Pancreas (tissue), 10 donors: ENCODE results near the gene PACS1. TPM values are rescaled to one million over a fixed set of nuclear protein-coding genes. Genes with fewer than 3 reads are reported as not detected.
A peak's percentile ranks its signal among the peaks of the same experiment; 100 is the strongest.

Experiments
- ATAC-seq, 4 donors: fragments of 200-7000 bp; cut with Tn5 transposase; one replicate each; pipeline versions ENCODE4 v1.8.0 to v1.9.1; 2020; ENCODE audit warnings: mild to moderate bottlenecking in 4 of 4, moderate library complexity in 4 of 4
- DNase-seq, 6 donors: peaks; one replicate each; pipeline ENCODE4 v3.0.0-alpha.2; 2020
- FAIRE-seq: peaks from 2 replicates; lab custom pipeline; 2012; peaks lifted over from hg19 to GRCh38; lab: Jason Lieb, UNC
- H3K27ac ChIP-seq, 4 donors: fragments of 200-600 bp; sonication (generic); 1 replicate in 3 of 4; 2 replicates in 1 of 4; pipeline versions ENCODE4 v1.5.0 to v1.8.0; 2020
- H3K27me3 ChIP-seq, 4 donors: fragments of 200-600 bp; one replicate each; pipeline ENCODE4 v1.8.0; 2021
- H3K36me3 ChIP-seq, 3 donors: fragments of 200-600 bp; sonication (generic) in 1 of 3; one replicate each; pipeline versions ENCODE4 v1.5.0 to v1.8.0; 2020 to 2021
- H3K4me1 ChIP-seq, 3 donors: fragments of 200-600 bp; one replicate each; pipeline ENCODE4 v1.8.0; 2021
- H3K4me3 ChIP-seq, 4 donors: fragments of 200-600 bp; sonication (generic) in 2 of 4; one replicate each; pipeline versions ENCODE4 v1.5.0 to v1.8.0; 2020 to 2021
- H3K9me3 ChIP-seq, 4 donors: fragments of 200-600 bp; one replicate each; pipeline ENCODE4 v1.8.0; 2021
- WGBS, 2 donors: extraction: QIAGEN DNeasy Blood & Tissue Kit; methylation state at CpG; one replicate each; pipeline ENCODE4 v1.1.7; 2013; 5-methylcytosine and 5-hydroxymethylcytosine counted together
- intact Hi-C, 3 donors: fragments of 100-400 bp; cut with DNase I; formaldehyde crosslinking; loops; one replicate each; pipeline versions ENCODE4 v1.11.1 to v1.14.2; 2022
- polyA plus RNA-seq, 2 donors: library from polyadenylated mRNA; stranded (reverse); fragments of 200-250 nt; gene quantifications; one replicate each; pipeline ENCODE4 v1.2.3, GENCODE V29; 2013
- total RNA-seq, 6 donors: library from RNA; stranded (reverse); fragmentation: NEBNext Ultra II Directional in 4 of 6; extraction: Animal tissue kit (Norgen Biotek cat#: 25700) in 4 of 6; gene quantifications; one replicate each; pipeline versions ENCODE4 v1.2.1 to v1.2.4, GENCODE V29; 2021 to 2023
- TF ChIP-seq, protein P1 (sequence below), 4 donors: fragments of 200-600 bp; sonication (generic) in 3 of 4; IDR thresholded peaks; one replicate each; pipeline versions ENCODE4 v1.5.0 to v1.8.0; 2021; ENCODE audit warnings: antibody characterized with exemption in 4 of 4
- donor health status: healthy with polysubstance abuse.
- donor health status: DM: no; HTN: no; CAD: no; lungs with moderate emphysema.
- donor health status: DM: no; HTN: no; CAD: no.
- donor health status: control.
- donor health status: control.
- donor health status: Bipolar disorder and iron deficiency.
- donor health status: DM: yes; HTN: yes; CAD: no.
- donor health status: DM: no; HTN: no; CAD: no.
- donor health status: DM: no; HTN: no; CAD: no.
- donor health status: DM: yes; HTN: yes; CAD: no.

PACS1 gene
- total and polyA plus RNA-seq, 8 donors = 16.9 to 61.0 (median 27.3) TPM

DNA sequence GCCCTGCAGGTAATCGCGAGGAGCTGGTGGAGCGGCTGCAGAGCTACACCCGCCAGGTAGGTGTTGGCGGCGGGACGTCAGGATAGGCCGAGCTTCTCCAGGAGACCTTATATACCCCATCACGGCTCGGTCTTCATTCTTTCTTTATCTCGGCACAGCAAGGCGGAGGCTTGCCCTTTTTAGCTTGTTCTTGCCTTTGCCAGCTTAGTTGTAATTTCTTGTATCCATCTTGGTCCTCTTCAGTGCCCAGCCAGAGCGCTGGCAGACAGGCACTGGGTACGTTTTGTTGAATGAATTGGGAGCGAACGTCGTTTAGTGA is 17.4 kb upstream of the PACS1 start:
- ATAC-seq = no peak
- FAIRE-seq = no peak
- TF ChIP-seq, protein P1, sequence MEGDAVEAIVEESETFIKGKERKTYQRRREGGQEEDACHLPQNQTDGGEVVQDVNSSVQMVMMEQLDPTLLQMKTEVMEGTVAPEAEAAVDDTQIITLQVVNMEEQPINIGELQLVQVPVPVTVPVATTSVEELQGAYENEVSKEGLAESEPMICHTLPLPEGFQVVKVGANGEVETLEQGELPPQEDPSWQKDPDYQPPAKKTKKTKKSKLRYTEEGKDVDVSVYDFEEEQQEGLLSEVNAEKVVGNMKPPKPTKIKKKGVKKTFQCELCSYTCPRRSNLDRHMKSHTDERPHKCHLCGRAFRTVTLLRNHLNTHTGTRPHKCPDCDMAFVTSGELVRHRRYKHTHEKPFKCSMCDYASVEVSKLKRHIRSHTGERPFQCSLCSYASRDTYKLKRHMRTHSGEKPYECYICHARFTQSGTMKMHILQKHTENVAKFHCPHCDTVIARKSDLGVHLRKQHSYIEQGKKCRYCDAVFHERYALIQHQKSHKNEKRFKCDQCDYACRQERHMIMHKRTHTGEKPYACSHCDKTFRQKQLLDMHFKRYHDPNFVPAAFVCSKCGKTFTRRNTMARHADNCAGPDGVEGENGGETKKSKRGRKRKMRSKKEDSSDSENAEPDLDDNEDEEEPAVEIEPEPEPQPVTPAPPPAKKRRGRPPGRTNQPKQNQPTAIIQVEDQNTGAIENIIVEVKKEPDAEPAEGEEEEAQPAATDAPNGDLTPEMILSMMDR (IDR thresholded peaks at IDR 0.05) = no peak
- Histone ChIP-seq H3K4me3 (peak overlapping the region; percentile 82 to 95 (median 88)), H3K9me3 (no peaks in the 10 kb centered on the region), H3K27ac (peak overlapping the region; percentile 53 to 93 (median 90)), H3K27me3 (no peaks in the 10 kb centered on the region), H3K36me3 (peaks cover 2 to 23% (median 23%) of the 10 kb centered on the region in 3 donors), H3K4me1 (peaks cover 5 to 16% (median 5%) of the 10 kb centered on the region in 3 donors)
- intact Hi-C loops = no loop called here
- 1% methylated on average over 16 to 17 of the region's 17 CpGs for WGBS, 2 donors
- DNase-seq = no peak

DNA sequence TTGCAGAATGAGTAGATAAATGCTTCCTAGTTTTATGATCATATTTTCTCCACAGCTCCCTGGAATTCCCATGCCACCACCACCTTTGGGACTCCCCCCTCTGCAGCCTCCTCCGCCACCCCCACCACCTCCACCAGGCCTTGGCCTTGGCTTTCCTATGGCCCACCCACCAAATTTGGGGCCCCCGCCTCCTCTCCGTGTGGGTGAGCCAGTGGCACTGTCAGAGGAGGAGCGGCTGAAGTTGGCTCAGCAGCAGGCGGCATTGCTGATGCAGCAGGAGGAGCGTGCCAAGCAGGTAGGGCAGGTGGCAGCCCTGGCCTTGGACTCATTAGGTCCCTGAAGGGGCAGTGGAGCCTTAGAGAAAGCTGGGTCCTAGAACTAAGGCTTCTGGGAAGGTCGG is 15.1 kb upstream of the PACS1 start:
- DNase-seq = no peak
- intact Hi-C loops = no loop called here
- WGBS, 2 donors = 77 to 89% methylated on average over 7 of the region's 7 CpGs

DNA sequence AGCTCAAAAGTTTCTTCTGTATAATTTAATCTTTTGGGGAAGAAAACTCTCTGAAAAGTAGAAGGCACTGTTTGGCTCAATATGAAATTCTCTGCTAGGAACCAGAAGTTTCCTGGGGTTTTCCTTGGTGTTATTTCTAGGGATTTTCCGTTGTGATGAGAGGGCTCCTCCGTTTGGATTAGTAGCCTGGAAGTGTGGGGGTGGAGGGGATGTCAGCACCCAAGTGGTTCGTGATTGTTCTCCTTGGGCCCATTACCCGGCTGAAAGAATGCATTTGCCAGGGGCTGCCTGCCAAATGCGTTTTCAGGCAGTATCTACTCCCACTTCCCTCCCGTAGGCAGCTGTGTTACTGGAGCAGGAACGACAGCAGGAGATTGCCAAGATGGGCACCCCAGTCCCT is 13.6 kb upstream of the PACS1 start:
- peaks cover 10 to 62% (median 51%) of the 10 kb centered on the region in 3 donors for H3K36me3 ChIP-seq
- no peaks in the 10 kb centered on the region for H3K9me3 ChIP-seq
- no peak overlapping the region for H3K4me3 ChIP-seq
- TF ChIP-seq, protein P1 (IDR thresholded peaks at IDR 0.05) = no peak
- peaks cover under 1 to 10% (median 1%) of the 10 kb centered on the region in 3 donors for H3K4me1 ChIP-seq
- 66 to 71% methylated on average over 7 of the region's 7 CpGs for WGBS, 2 donors
- ATAC-seq = no peak
- DNase-seq = no peak
- intact Hi-C loops = no loop called here
- no peak overlapping the region for H3K27ac ChIP-seq
- FAIRE-seq = no peak
- H3K27me3 ChIP-seq = no peaks in the 10 kb centered on the region

More for the DNA sequence above, 15.1 kb upstream of the PACS1 start:
- Histone ChIP-seq H3K36me3 (peaks cover 5 to 47% (median 45%) of the 10 kb centered on the region in 3 donors), H3K4me1 (peaks cover 5 to 16% (median 5%) of the 10 kb centered on the region in 3 donors), H3K27me3 (no peaks in the 10 kb centered on the region), H3K27ac (no peak overlapping the region), H3K9me3 (no peaks in the 10 kb centered on the region), H3K4me3 (no peak overlapping the region)
- ATAC-seq (no peak), FAIRE-seq (no peak)
- TF ChIP-seq, protein P1 (IDR thresholded peaks at IDR 0.05) = no peak

DNA sequence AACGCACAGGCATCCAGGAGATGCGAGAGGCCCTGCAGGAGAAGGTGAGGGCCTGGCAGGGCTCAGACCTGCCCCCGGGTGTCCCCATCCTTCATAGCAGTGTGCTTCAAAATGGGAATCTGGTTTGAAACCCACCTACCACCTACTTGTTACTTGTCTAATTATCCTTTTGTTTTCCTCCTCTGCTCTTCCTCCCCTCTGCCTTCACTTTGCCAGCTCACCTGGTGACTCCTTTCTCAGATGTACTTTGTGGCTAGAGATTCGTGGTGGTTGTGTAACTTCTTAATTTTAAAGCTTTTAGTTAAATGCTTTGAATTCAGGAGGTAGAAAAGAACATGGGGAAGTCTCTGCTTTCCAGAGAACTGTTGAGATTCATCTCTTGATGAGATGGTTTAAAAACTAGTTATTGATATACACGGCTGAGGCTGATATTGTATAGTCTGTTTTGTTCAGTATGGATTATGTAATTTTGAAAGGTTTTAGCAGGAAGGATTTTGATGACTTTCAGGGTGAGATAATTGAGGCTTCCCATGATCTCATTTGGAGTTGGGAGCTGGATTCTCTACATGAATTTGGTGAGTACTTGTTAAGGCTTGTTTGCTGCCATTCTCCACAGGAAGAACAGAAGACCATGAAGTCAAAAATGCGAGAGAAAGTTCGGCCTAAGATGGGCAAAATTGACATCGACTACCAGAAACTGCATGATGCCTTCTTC is 9.9 kb upstream of the PACS1 start:
- intact Hi-C loops = loop anchor here in 1 of 3 donors (10.0 kb wide), 1 partner anchor 75 kb away; no protein-coding TSS in a partner anchor
- no peak for FAIRE-seq

More for the DNA sequence above, 9.9 kb upstream of the PACS1 start:
- DNase-seq (no peak), ATAC-seq (no peak)
- WGBS, 2 donors = 75 to 79% methylated on average over 8 of the region's 8 CpGs
- Histone ChIP-seq H3K9me3 (no peaks in the 10 kb centered on the region), H3K4me3 (no peak overlapping the region), H3K27ac (no peak overlapping the region), H3K27me3 (no peaks in the 10 kb centered on the region), H3K4me1 (no peaks in the 10 kb centered on the region), H3K36me3 (peaks cover 16 to 96% (median 80%) of the 10 kb centered on the region in 3 donors)
- TF ChIP-seq, protein P1 (IDR thresholded peaks at IDR 0.05) = no peak
